ENCODE data around the gene DDA1. TPM values are rescaled to one million over a fixed set of nuclear protein-coding genes. Genes with fewer than 3 reads are reported as not detected.
A peak's percentile ranks its signal among the peaks of the same experiment; 100 is the strongest.

The DDA1 gene
- total and polyA plus RNA-seq, 9 of the 15 experiments (the other 6 are each of a cell fraction or from before 2014, with no cell fraction given) = 1.4 to 83.8 (median 33.8) TPM

GRCh38 chr19:17292301-17293074, 16.9 kb upstream of the DDA1 start (continued):
- TF ChIP-seq RFX1 (IDR thresholded peaks at IDR 0.05) (no peak), HDGF (IDR thresholded peaks at IDR 0.05) (peak; percentile 71; the same call in 1 of the 2 replicates), MCM5 (IDR thresholded peaks at IDR 0.05; ENCODE audit: low read depth) (no peak), ZNF324 (CRISPR knock-in tag; IDR thresholded peaks at IDR 0.05) (no peak), ZNF764 (CRISPR knock-in tag; IDR thresholded peaks at IDR 0.05; ENCODE audit: low read depth) (no peak), HNRNPLL (IDR thresholded peaks at IDR 0.05; ENCODE audit: low read depth, low read length, poor library complexity, severe bottlenecking) (peak; percentile 35), NFXL1 (CRISPR knock-in tag; IDR thresholded peaks at IDR 0.05) (no peak), POLR2G (IDR thresholded peaks at IDR 0.05; ENCODE audit: low read depth, low read length) (peak; percentile 87), BDP1 (IDR thresholded peaks at IDR 0.05; ENCODE audit: insufficient read depth, insufficient read length) (no peak), MAFG (tag; conservative IDR thresholded peaks at IDR 0.05) (no peak), PHF8 (IDR thresholded peaks at IDR 0.05; ENCODE audit: borderline replicate concordance, low read length) (peak; percentile 77; the same call in 1 of the 2 replicates), TRIM24 (IDR thresholded peaks at IDR 0.05) (no peak), IFI16 (CRISPR knock-in tag; IDR thresholded peaks at IDR 0.05) (no peak), ELK3 (CRISPR knock-in tag; IDR thresholded peaks at IDR 0.05) (no peak), ATF2 (CRISPR knock-in tag; IDR thresholded peaks at IDR 0.05) (no peak), DMBX1 (CRISPR knock-in tag; IDR thresholded peaks at IDR 0.05; ENCODE audit: borderline replicate concordance) (no peak), GATA2 (CRISPR knock-in tag; IDR thresholded peaks at IDR 0.05) (no peak), ZNF785 (CRISPR knock-in tag; IDR thresholded peaks at IDR 0.05) (no peak), BRD4 (IDR thresholded peaks at IDR 0.05) (no peak), SMARCA5 (IDR thresholded peaks at IDR 0.05) (peak; percentile 92; the same call in 1 of the 2 replicates), DNMT1 (IDR thresholded peaks at IDR 0.05) (no peak), NFE2 (IDR thresholded peaks at IDR 0.05; ENCODE audit: low read depth) (no peak), NR4A1 (CRISPR knock-in tag; IDR thresholded peaks at IDR 0.05) (no peak), NR4A1 (tag; IDR thresholded peaks at IDR 0.05) (no peak), GABPB1 (CRISPR knock-in tag; IDR thresholded peaks at IDR 0.05) (no peak), SP1 (CRISPR knock-in tag; IDR thresholded peaks at IDR 0.05) (peak; percentile 89), HMBOX1 (IDR thresholded peaks at IDR 0.05) (peak; percentile 53; the same call in 1 of the 2 replicates), L3MBTL2 (IDR thresholded peaks at IDR 0.05) (peak; percentile 79), RBM14 (IDR thresholded peaks at IDR 0.05; ENCODE audit: borderline replicate concordance, insufficient read depth, low read depth, low read length) (no peak), ZNF561 (CRISPR knock-in tag; conservative IDR thresholded peaks at IDR 0.05) (no peak)

Measured in K562 (cell line).